Measurements from ENCODE around the gene EHF.

Gene EHF

DNA sequence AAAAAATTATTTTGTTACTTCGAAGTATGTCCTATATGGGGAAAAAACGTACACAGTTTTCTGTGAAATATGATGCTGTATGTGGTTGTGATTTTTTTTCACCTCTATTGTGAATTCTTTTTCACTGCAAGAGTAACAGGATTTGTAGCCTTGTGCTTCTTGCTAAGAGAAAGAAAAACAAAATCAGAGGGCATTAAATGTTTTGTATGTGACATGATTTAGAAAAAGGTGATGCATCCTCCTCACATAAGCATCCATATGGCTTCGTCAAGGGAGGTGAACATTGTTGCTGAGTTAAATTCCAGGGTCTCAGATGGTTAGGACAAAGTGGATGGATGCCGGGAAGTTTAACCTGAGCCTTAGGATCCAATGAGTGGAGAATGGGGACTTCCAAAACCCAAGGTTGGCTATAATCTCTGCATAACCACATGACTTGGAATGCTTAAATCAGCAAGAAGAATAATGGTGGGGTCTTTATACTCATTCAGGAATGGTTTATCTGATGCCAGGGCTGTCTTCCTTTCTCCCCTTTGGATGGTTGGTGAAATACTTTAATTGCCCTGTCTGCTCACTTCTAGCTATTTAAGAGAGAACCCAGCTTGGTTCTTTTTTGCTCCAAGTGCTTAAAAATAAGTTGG, 38.3 kb downstream of the EHF start:
- no peak overlapping the region for H3K27ac ChIP-seq
- ChIA-PET CTCF (no interaction called here), POLR2A (ENCODE audit: low non-redundant PET) (no interaction called here)
- no peak for DNase-seq (ENCODE audit: low spot score)
- TF ChIP-seq, protein P1, sequence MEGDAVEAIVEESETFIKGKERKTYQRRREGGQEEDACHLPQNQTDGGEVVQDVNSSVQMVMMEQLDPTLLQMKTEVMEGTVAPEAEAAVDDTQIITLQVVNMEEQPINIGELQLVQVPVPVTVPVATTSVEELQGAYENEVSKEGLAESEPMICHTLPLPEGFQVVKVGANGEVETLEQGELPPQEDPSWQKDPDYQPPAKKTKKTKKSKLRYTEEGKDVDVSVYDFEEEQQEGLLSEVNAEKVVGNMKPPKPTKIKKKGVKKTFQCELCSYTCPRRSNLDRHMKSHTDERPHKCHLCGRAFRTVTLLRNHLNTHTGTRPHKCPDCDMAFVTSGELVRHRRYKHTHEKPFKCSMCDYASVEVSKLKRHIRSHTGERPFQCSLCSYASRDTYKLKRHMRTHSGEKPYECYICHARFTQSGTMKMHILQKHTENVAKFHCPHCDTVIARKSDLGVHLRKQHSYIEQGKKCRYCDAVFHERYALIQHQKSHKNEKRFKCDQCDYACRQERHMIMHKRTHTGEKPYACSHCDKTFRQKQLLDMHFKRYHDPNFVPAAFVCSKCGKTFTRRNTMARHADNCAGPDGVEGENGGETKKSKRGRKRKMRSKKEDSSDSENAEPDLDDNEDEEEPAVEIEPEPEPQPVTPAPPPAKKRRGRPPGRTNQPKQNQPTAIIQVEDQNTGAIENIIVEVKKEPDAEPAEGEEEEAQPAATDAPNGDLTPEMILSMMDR (conservative IDR thresholded peaks at IDR 0.05; ENCODE audit: low read depth), result no peak

DNA sequence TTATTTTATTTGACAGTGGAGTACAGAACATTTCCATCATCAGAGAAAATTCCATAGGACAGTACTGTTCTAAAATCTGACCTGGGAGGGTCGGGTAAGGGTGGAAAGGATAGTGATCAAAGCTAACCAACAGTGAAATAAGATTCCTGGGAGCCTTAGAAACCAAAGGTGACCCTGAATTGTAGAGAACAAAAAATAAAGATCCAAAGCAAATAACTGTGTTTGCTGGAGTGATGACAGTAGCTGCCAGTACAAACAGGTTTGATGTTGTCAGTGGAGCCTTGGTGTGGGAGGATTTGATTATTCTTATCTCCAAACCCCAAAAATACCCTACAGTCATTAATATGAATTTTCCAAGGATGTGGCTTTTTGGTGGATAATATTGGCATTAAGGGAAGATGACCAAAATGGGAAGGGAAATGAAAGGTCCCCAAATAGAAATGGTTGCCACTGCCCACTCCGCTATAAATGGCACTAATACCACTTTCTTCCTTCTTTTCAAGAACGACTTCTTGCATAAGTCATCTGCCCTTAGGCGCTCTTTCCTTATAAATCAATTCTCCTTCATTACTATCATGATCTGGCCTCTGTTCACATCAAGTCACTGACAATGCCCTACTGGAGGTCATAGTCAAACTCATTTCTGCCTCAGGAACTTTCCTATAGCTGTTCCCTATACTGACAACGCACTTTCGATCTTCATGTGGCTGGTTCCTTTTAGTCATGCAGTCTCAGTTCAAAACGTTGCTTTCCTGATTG, 44.4 kb downstream of the EHF start:
- TF ChIP-seq, protein P1 (conservative IDR thresholded peaks at IDR 0.05; ENCODE audit: low read depth), result no peak
- no peak for DNase-seq (ENCODE audit: low spot score)
- ChIA-PET POLR2A (ENCODE audit: low non-redundant PET) (no interaction called here), CTCF (no interaction called here)
- H3K27ac ChIP-seq, result no peak overlapping the region

DNA sequence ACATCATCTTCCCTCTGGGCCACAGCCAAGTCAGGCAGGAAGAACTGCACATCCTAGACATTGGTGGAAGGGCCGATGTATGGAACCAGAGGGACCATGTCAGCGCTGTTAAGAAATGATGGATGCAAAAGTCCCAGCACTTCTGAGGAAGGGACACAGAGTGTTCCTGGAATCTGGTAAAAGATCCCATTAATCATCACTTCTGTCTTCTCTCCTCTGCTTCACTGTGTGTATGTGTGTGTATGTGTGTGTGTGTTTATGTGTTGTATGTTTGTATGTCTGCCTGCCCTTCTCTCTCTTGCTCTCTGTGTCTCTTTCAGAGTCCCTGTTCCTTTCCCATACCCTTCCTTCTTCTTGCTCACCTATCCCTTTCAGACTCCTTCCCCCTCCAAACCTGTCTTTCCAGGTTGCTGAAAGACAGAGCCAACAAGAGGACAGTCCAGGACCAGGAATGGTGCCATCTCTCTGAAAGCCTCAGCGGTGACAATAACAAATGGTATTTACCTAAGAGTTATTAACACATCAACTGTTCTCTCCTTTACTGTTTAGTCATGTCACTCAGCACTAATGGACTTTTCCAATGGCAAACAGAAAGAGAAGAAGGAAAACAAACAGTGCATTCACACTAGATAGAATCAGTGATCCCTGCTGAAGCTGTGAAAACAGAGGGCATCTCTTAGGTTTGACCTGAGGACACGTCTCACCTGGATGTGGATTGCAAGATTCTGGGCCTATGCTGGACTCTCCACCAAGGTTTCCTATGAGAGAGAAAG, 47.1 kb downstream of the EHF start:
- TF ChIP-seq, protein P1 (conservative IDR thresholded peaks at IDR 0.05; ENCODE audit: low read depth), result no peak
- no peak overlapping the region for H3K27ac ChIP-seq
- POLR2A ChIA-PET (ENCODE audit: low non-redundant PET), result no interaction called here
- CTCF ChIA-PET, result no interaction called here
- no peak for DNase-seq (ENCODE audit: low spot score)

DNA sequence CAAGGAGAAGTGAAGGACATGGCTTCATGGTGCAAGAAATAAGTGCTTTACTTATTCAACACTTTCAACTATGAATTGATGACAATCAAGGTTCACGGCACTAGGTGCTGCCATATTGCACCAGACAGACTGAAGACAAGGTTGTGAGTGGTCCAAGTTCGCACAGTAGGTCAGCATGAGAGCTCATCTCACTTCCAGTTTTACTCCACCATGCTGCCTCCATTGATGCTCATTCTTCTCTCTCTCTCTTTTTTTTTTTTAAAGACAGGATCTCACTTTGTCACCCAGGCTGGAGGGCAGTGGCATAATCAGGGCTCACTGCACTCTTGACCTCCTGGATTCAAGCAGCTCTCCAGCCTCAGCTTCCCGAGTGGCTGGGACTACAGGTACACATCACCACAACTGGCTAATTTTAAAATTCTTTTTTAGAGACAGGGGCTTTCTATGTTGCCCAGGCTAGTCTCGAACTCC, 47.7 kb downstream of the EHF start:
- POLR2A ChIA-PET (ENCODE audit: low non-redundant PET), result no interaction called here
- no peak for DNase-seq (ENCODE audit: low spot score)
- CTCF ChIA-PET, result no interaction called here
- H3K27ac ChIP-seq, result no peak overlapping the region
- TF ChIP-seq, protein P1 (conservative IDR thresholded peaks at IDR 0.05; ENCODE audit: low read depth), result no peak

DNA sequence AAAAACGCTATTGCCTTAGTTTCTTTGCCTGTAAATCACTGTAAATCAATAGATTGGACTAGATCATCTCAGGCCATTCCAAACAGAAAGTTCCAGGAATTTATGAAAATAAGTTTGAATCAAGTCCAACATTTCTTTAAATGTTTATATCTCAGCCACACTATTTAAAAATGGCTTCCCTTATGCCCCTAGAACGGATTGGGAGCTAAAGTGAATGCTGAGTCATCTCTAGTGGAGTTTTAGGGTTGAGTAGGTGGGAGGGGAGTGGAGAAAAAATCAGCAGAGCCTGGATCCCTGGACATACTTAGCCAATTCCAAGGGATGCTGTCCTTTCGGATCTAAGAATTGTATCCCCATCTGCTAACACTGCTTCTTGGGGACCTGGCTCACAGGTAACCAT, 48.6 kb downstream of the EHF start:
- H3K27ac ChIP-seq, result no peak overlapping the region
- no peak for DNase-seq (ENCODE audit: low spot score)
- CTCF ChIA-PET, result interaction anchor here (0.6 to 0.7 kb wide), 2 partner anchors 30 to 1050 kb away, joined by 3 read pairs; no protein-coding TSS in a partner anchor
- POLR2A ChIA-PET (ENCODE audit: low non-redundant PET), result no interaction called here
- TF ChIP-seq, protein P1 (conservative IDR thresholded peaks at IDR 0.05; ENCODE audit: low read depth), result no peak

DNA sequence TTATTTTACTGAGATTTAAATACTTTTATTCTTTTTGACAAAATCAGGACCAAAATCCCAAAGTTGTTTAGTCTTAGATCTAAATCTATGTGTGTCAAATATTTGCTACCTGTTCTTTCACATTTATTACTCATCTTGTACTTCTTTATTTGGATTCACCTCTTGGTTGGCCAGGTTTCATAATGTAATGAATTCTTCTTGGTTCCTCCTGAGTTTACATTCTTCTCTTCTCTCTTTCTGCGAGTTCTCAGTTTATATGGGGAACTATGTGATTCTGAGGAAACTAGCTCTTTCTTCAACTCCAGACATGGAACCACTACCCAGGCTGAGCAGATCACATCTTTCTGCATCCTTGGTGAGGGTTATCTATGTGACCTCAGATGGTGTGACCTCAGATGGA, 50.2 kb downstream of the EHF start:
- ChIA-PET CTCF (interaction anchor here (0.6 kb wide), 1 partner anchor 223 kb away, joined by 3 read pairs; no protein-coding TSS in a partner anchor), POLR2A (ENCODE audit: low non-redundant PET) (no interaction called here)
- TF ChIP-seq, protein P1 (conservative IDR thresholded peaks at IDR 0.05; ENCODE audit: low read depth), result no peak
- H3K27ac ChIP-seq, result no peak overlapping the region
- no peak for DNase-seq (ENCODE audit: low spot score)
